Measurements from ENCODE around the gene FBXW12.
"Not testable (repeated sequence)": the region's sequence is repeated elsewhere in the genome, so short reads cannot be mapped to it uniquely, and the experiment has no call there.

Gene FBXW12

GRCh38 chr3:48371651-48372376 lies at the start of gene FBXW12:
TSS of gene FBXW12 (plus strand) at chr3:48372219. CDS start at chr3:48372768, 549 bp downstream.
- no peak for DNase-seq (ENCODE audit: low read depth in 2 of 2)

- DNase-seq (ENCODE audit: low read depth in 2 of 2): not testable (repeated sequence)
Observed at GRCh38 chr3:48331706-48332435, 40.1 kb upstream of the FBXW12 start.

- not testable (repeated sequence) for DNase-seq (ENCODE audit: low read depth in 2 of 2)
Observed at GRCh38 chr3:48333346-48334245, 38.4 kb upstream of the FBXW12 start, which contains the start of gene SPINK8. TSS of gene SPINK8 (minus strand) at chr3:48333661. CDS start at chr3:48328341, 5,320 bp downstream.

- DNase-seq (ENCODE audit: low read depth in 2 of 2): no peak
Observed at GRCh38 chr3:48334605-48335004, 37.4 kb upstream of the FBXW12 start.

GRCh38 chr3:48335286-48335685 lies 36.7 kb upstream of the FBXW12 start:
- DNase-seq (ENCODE audit: low read depth in 2 of 2): not testable (repeated sequence)

- not testable (repeated sequence) for DNase-seq (ENCODE audit: low read depth in 2 of 2)
Observed at GRCh38 chr3:48337536-48337935, 34.5 kb upstream of the FBXW12 start.

GRCh38 chr3:48338635-48339034 lies 33.4 kb upstream of the FBXW12 start:
- no peak for DNase-seq (ENCODE audit: low read depth in 2 of 2)

GRCh38 chr3:48343432-48343831 lies 28.6 kb upstream of the FBXW12 start:
- no peak for DNase-seq (ENCODE audit: low read depth in 2 of 2)

- no peak for DNase-seq (ENCODE audit: low read depth in 2 of 2)
Observed at GRCh38 chr3:48344867-48345507, 27.0 kb upstream of the FBXW12 start.

- DNase-seq (ENCODE audit: low read depth in 2 of 2): no peak
Observed at GRCh38 chr3:48345946-48346572, 26.0 kb upstream of the FBXW12 start.

- no peak for DNase-seq (ENCODE audit: low read depth in 2 of 2)
Observed at GRCh38 chr3:48347500-48347899, 24.5 kb upstream of the FBXW12 start.

- no peak for DNase-seq (ENCODE audit: low read depth in 2 of 2)
Observed at GRCh38 chr3:48352546-48352945, 19.5 kb upstream of the FBXW12 start.

- DNase-seq (ENCODE audit: low read depth in 2 of 2): no peak
Observed at GRCh38 chr3:48353987-48354386, 18.0 kb upstream of the FBXW12 start.

- no peak for DNase-seq (ENCODE audit: low read depth in 2 of 2)
Observed at GRCh38 chr3:48356419-48356818, 15.6 kb upstream of the FBXW12 start.

- no peak for DNase-seq (ENCODE audit: low read depth in 2 of 2)
Observed at GRCh38 chr3:48361928-48362327, 10.1 kb upstream of the FBXW12 start.

- DNase-seq (ENCODE audit: low read depth in 2 of 2): no peak
Observed at GRCh38 chr3:48364840-48365239, 7.2 kb upstream of the FBXW12 start.

GRCh38 chr3:48367201-48367600 lies 4.8 kb upstream of the FBXW12 start:
- no peak for DNase-seq (ENCODE audit: low read depth in 2 of 2)

GRCh38 chr3:48369693-48370332 lies 2.2 kb upstream of the FBXW12 start:
- DNase-seq (ENCODE audit: low read depth in 2 of 2): no peak

- DNase-seq (ENCODE audit: low read depth in 2 of 2): no peak
Observed at GRCh38 chr3:48370333-48370713, 1.7 kb upstream of the FBXW12 start.

GRCh38 chr3:48372377-48372770 lies 355 bp downstream of the FBXW12 start:
- no peak for DNase-seq (ENCODE audit: low read depth in 2 of 2)

Data from stimulated activated CD8-positive, alpha-beta memory T cell treated with anti-CD3 and anti-CD28 coated beads, Interleukin-2, amount 100 ng/mL, for 48 hours (primary cell).